ELF-1 (cell line): ENCODE data around the gene IFI6.
"Not testable (repeated sequence)": the region's sequence is repeated elsewhere in the genome, so short reads cannot be mapped to it uniquely, and the experiment has no call there.

Experiments
- DNase-seq: peaks from one replicate; pipeline ENCODE4 v3.0.0-alpha.2; 2016; ENCODE audit warnings: low read depth, low spot score

The IFI6 gene, protein sequence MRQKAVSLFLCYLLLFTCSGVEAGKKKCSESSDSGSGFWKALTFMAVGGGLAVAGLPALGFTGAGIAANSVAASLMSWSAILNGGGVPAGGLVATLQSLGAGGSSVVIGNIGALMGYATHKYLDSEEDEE

GRCh38 chr1:27671964-27672749 is at the start of gene IFI6:
Gene IFI6, minus strand, starts transcription at chr1:27672192. Its CDS starts 2,878 bp downstream, at chr1:27669314.
- DNase-seq, result peak; percentile 87

- DNase-seq, result no peak
Observed at GRCh38 chr1:27719286-27720251, 47.6 kb upstream of the IFI6 start.

- DNase-seq, result no peak
Observed at GRCh38 chr1:27716262-27716895, 44.4 kb upstream of the IFI6 start.

DNA sequence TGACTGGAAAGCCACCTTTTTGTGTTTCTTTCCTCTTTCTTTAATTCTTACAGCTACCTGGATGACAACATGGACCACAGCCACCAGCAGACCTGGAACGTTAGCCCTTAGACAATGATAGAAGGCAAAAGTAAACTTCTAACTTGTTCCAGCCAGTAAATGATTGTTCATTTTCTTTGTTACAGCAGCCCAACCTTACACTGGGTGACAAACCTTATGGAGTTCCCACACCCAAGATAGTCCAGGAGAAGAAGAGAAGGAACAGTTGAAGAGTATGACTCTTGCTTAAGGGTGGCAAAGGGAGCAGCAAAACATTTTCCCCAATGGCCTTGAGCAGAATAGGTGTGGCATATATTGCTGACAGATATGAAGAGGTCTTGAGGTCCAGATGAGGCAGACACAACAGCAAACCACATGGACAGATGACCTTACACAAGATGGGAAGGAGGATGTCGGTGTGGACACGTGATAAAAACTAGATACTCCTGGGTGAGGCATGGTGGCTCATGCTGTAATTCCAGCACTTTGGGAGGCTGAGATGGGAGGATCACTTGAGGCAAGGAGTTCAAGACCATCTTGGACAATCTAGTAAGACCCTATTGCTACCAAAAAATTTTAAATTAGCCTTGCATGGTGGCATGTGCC is 42.0 kb upstream of the IFI6 start:
- no peak for DNase-seq

GRCh38 chr1:27713139-27713725 is 41.2 kb upstream of the IFI6 start:
- no peak for DNase-seq

DNA sequence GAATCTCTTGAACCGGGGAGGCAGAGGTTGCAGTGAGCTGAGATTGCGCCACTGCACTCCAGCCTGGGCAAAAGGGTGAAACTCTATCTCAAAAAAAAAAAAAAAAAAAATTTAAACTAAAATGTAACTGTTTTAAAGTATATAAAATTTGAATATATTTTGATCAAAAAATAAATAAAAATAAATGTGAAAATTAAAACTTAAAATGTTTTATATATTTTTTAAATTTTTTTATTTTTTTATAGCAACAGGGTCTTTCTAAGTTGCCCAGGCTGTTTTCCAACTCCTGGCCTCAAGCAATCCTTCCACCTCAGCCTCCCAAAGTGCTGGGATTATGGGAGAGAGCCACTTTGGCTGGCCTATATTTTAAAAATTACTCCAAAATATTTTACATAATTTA is 38.6 kb upstream of the IFI6 start:
- no peak for DNase-seq

GRCh38 chr1:27705545-27705944 is 33.6 kb upstream of the IFI6 start:
- DNase-seq, result no peak

DNA sequence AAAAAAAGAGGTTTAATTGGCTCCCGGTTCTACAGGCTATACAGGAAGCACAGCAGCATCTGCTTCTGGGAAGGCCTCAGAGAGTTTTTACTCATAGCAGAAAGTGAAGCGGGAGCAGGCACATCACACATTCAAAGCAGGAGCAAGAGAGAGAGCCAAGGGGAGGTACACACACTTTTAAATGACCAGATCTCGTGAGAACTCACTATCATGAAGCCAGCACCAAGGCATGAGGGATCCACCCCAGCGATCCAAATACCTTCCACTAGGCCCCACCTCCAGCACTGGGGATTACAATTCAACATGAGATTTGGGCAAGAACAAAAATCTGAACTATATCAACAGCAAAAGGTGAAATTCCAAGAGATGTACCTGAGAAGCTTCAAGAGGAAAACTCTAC is 33.0 kb upstream of the IFI6 start:
- DNase-seq, result no peak

GRCh38 chr1:27696835-27697234 is 24.8 kb upstream of the IFI6 start:
- DNase-seq, result not testable (repeated sequence)

DNA sequence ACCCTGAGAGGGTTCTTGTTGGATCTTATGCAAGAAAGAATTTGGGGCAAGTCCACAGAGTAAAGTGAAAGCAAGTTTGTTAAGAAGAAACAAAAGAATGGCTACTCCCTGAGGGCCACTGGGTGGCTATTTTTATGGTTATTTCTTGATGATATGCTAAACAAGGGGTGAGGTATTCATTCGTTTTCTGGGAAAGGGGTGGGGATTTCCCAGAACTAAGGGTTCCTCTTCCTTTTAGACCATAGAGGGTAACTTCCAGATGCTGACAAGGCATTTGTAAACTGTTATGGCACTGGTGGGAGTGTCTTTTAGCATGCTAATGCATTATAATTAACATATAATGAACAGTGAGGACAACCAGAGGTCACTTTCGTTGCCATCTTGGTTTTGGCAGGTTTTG is 18.2 kb upstream of the IFI6 start:
- peak; percentile 45 for DNase-seq

- DNase-seq, result no peak
Observed at GRCh38 chr1:27689423-27690173, 17.6 kb upstream of the IFI6 start.

DNA sequence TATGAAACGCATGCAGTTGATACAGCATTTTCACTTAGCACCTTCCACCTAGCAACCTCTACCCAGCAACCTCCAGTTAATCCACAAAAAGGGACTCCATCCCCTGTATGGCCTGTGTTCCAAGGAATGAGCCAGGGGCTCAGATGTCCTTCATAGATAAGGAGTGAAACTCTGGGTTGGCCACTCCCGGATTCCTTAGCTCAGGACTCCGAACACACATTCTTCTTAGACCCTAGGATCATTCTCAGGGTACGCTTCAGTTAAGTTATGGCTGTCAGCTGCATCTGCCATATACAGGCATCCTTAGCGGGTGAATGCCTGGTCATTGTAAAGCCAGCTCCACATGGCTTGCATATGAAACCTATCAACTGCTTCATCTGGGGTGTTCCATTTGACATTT is 15.9 kb upstream of the IFI6 start:
- peak; percentile 58 for DNase-seq

DNA sequence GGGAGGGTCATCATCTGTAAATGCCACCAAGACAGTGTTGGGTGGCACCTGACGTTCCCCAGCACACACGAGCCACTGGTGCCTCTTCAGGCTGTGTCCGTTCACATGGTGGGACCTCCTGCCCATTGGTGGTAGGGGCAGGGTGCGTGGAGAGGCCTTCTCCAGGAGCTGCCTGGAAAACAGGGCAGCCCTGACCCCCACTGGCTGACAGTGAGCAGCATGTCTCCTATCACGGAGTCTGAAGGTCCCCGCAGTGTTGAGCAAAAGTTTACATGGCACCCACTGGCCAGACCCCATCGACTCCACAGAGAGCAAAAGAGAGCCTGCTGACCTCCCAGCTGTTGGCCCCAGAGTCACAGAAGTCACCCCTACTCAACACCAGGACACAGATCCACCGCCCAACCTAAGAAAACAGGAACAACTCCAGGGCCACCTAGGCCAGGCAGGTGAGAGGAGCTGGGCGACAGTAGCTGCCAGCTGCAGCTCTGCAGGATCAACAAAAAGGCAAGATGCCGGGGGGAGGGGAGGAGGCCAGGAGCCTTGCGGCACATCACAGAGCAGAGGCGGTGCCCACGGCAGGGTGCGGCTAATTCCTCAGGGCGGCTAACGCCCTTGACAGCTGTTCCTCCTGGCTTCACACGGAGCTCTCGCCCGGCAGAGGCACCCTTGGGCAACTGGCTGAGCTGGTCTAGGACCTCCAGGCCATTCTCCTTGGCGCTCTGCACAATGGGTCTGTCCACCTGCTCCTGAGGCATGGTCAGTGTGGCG is 14.4 kb upstream of the IFI6 start:
- peak; percentile 88 for DNase-seq

DNA sequence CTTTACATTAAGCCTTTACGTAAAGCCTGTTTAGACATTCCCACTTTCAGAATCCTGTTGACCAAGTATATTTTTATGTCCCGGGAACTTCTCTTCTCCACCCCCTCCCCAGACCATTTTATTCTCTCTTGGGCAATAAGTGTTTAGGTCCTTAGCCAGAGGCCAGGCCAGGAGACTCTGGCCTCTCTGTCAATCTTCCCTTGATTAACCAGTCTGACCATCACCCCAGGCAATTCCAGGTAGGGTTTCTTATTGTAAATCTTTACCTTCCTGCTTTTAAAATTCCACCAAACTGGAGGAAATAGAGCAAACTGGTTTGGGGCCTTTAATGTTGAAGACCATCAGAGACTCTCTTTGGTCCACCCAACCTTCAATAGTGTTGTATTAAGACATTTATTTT is 12.2 kb upstream of the IFI6 start:
- peak; percentile 75 for DNase-seq

DNA sequence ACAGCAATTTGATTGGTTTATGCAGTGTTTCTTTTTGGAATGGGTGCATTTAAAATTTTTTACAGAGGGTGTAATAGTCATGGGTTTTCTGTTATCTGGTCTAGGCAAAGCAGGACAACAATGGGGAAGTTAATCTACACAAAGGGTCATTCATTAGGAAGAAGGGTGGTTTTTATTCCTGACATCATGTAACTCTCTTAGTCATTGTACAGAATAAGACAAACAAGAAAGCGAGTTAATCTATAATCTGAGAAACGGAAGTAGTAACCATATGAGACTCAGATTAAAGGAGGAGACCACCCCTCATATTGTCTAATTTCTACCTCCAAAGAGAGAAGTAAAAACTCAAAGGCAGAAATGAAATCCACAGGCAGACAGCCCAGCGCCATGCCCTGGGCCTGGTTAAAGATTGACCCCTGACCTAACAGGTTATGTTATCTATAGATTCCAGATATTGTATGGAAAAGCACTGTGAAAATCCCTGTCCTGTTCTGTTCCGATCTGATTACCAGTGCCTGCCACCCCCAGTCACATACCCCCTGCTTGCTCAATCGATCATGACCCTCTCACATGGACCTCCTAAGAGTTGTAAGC is 10.5 kb upstream of the IFI6 start:
- no peak for DNase-seq

DNA sequence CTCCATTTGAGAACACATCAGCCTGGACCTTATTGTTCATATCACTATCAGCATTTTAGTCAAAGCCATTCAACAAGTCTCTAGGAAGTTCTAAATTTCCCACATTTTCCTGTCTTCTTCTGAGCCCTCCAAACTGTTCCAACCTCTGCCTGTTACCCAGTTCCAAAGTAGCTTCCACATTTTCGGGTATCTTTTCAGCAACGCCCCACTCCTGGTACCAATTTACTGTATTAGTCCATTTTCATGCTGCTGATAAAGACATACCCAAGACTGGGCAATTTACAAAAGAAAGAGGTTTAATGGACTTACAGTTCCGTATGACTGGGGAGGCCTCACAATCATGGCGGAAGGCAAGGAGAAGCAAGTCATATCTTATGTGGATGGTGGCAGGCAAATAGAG is 9.6 kb upstream of the IFI6 start:
- DNase-seq, result not testable (repeated sequence)

DNA sequence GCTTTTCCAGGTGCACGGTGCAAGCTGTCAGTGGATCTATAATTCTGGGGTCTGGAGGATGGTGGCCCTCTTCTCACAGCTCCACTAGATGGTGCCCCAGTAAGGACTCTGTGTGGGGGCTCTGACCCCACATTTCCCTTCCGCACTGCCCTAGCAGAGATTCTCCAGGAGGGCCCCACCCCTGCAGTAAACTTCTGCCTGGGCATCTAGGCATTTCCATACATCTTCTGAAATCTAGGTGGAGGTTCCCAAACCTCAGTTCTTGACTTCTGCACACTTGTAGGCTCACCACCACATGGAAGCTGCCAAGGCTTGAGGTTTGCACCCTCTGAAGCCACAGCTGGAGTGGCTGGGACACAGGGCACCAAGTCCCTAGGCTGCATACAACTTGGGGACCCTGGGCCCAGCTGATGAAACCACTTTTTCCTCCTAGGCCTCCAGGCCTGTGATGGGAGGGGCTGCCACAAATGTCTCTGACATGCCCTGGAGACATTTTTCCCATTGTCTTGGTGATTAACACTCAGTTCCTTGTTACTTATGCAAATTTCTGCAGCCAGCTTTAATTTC is 8.3 kb upstream of the IFI6 start:
- DNase-seq, result not testable (repeated sequence)

DNA sequence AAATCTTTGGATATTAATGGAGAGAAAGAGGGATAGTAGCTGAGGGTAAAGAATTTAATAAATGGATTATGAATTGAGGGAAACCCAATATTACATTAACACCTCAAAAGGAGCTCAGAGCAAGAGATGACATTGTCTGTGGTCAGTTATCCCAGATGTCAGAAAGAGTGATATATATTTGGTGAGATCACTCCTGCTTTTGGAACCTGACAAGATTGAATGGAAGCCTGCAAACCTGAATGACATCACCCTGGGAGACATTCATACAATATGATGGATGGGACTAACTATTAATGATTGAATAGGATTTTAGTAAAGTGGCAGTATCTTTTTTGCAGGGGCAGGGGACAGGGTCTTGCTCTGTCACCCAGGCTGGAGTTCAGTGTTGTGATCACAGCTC is 6.8 kb upstream of the IFI6 start:
- no peak for DNase-seq

DNA sequence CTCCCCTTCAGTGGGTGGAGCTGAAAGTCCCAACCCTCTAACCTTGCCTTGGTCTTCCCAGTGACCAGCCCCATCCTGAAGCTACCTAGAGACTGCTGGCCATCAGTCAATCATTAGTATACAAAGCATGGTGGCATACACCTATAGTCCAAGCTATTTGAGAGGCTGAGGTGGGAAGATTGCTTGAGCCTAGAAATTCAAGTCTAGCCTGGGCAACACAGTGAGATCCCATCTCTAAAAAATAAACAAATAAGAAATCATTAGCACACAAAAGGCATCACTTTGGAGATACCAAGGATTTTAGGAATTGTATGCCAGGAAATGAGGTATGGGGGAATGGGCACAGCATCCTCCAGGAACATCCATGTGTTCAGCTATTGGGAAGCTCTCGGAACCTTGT is 4.4 kb upstream of the IFI6 start:
- no peak for DNase-seq
